Memory B cell (primary cell): ENCODE results near the gene ALK.

Experiments used
- ATAC-seq: fragments of 150-1000 bp; cut with Tn5 transposase; 2 replicates; pipeline ENCODE4 v1.10.0; 2021; ENCODE audit warnings: low read depth, mild to moderate bottlenecking, moderate library complexity
- DNase-seq, 2 donors: peaks; one replicate each; pipeline ENCODE4 v3.0.0; 2022; ENCODE audit warnings: low spot score in 2 of 2
- H3K27ac Mint-ChIP-seq: one replicate; pipeline ENCODE4 v1.8.0; 2022; ENCODE audit warnings: mild to moderate bottlenecking, moderate library complexity, mixed read lengths
- H3K27me3 Mint-ChIP-seq: one replicate; pipeline ENCODE4 v1.8.0; 2022; ENCODE audit warnings: mixed read lengths
- H3K36me3 Mint-ChIP-seq: one replicate; pipeline ENCODE4 v1.8.0; 2022; ENCODE audit warnings: mild to moderate bottlenecking, mixed read lengths
- H3K4me1 Mint-ChIP-seq: one replicate; pipeline ENCODE4 v1.8.0; 2022; ENCODE audit warnings: mixed read lengths
- H3K4me3 Mint-ChIP-seq: one replicate; pipeline ENCODE4 v1.8.0; 2022; ENCODE audit warnings: mild to moderate bottlenecking, moderate library complexity, mixed read lengths
- H3K9me3 Mint-ChIP-seq: one replicate; pipeline ENCODE4 v1.8.0; 2022; ENCODE audit warnings: mixed read lengths

The ALK gene

GRCh38 chr2:29162204-29162928, 759.0 kb downstream of the ALK start:
- DNase-seq (no peak), ATAC-seq (no peak)
- Mint-ChIP-seq H3K9me3 (no peaks in the 10 kb centered on the region), H3K27me3 (no peaks in the 10 kb centered on the region), H3K4me3 (no peak overlapping the region), H3K27ac (no peak overlapping the region), H3K4me1 (peaks cover 8% of the 10 kb centered on the region), H3K36me3 (peaks cover 9% of the 10 kb centered on the region)

GRCh38 chr2:29160184-29160583, 761.2 kb downstream of the ALK start:
- ATAC-seq = no peak
- Mint-ChIP-seq H3K27ac (no peak overlapping the region), H3K4me1 (peaks cover 2% of the 10 kb centered on the region), H3K9me3 (no peaks in the 10 kb centered on the region), H3K36me3 (peaks cover 11% of the 10 kb centered on the region), H3K27me3 (no peaks in the 10 kb centered on the region), H3K4me3 (no peak overlapping the region)
- DNase-seq = no peak

GRCh38 chr2:29159125-29159524, 762.3 kb downstream of the ALK start:
- DNase-seq (no peak), ATAC-seq (no peak)
- peaks cover 11% of the 10 kb centered on the region for H3K36me3 Mint-ChIP-seq
- no peak overlapping the region for H3K4me3 Mint-ChIP-seq
- H3K27ac Mint-ChIP-seq = no peak overlapping the region
- no peaks in the 10 kb centered on the region for H3K27me3 Mint-ChIP-seq
- peaks cover 2% of the 10 kb centered on the region for H3K4me1 Mint-ChIP-seq
- no peaks in the 10 kb centered on the region for H3K9me3 Mint-ChIP-seq

GRCh38 chr2:29157131-29157530, 764.3 kb downstream of the ALK start:
- Mint-ChIP-seq H3K4me1 (no peaks in the 10 kb centered on the region), H3K27me3 (no peaks in the 10 kb centered on the region), H3K4me3 (no peak overlapping the region), H3K27ac (no peak overlapping the region), H3K9me3 (no peaks in the 10 kb centered on the region), H3K36me3 (peaks cover 14% of the 10 kb centered on the region)
- ATAC-seq (no peak), DNase-seq (no peak)

GRCh38 chr2:29155578-29155977, 765.8 kb downstream of the ALK start:
- Mint-ChIP-seq H3K36me3 (peaks cover 17% of the 10 kb centered on the region), H3K4me3 (no peak overlapping the region), H3K9me3 (no peaks in the 10 kb centered on the region), H3K27ac (no peak overlapping the region), H3K27me3 (no peaks in the 10 kb centered on the region), H3K4me1 (no peaks in the 10 kb centered on the region)
- DNase-seq (no peak), ATAC-seq (no peak)

- Mint-ChIP-seq H3K27ac (no peak overlapping the region), H3K9me3 (no peaks in the 10 kb centered on the region), H3K27me3 (no peaks in the 10 kb centered on the region), H3K36me3 (peaks cover 15% of the 10 kb centered on the region), H3K4me3 (no peak overlapping the region), H3K4me1 (no peaks in the 10 kb centered on the region)
- ATAC-seq (no peak), DNase-seq (no peak)
These were observed 766.8 kb downstream of the ALK start for GRCh38 chr2:29154610-29155009.

- H3K4me1 Mint-ChIP-seq = no peaks in the 10 kb centered on the region
- H3K4me3 Mint-ChIP-seq = no peak overlapping the region
- DNase-seq (no peak), ATAC-seq (no peak)
- H3K27me3 Mint-ChIP-seq = no peaks in the 10 kb centered on the region
- no peaks in the 10 kb centered on the region for H3K9me3 Mint-ChIP-seq
- H3K36me3 Mint-ChIP-seq = peaks cover 19% of the 10 kb centered on the region
- H3K27ac Mint-ChIP-seq = no peak overlapping the region
These were observed 773.4 kb downstream of the ALK start for GRCh38 chr2:29147963-29148362.

GRCh38 chr2:29146197-29146596, 775.2 kb downstream of the ALK start:
- Mint-ChIP-seq H3K27me3 (no peaks in the 10 kb centered on the region), H3K36me3 (peaks cover 21% of the 10 kb centered on the region)

GRCh38 chr2:29143657-29144056, 777.7 kb downstream of the ALK start:
- Mint-ChIP-seq H3K4me3 (no peak overlapping the region), H3K9me3 (peaks cover 3% of the 10 kb centered on the region), H3K4me1 (peaks cover 10% of the 10 kb centered on the region), H3K27me3 (no peaks in the 10 kb centered on the region), H3K27ac (no peak overlapping the region), H3K36me3 (peaks cover 36% of the 10 kb centered on the region)
- DNase-seq (no peak), ATAC-seq (no peak)

More at GRCh38 chr2:29146197-29146596, 775.2 kb downstream of the ALK start:
- no peaks in the 10 kb centered on the region for H3K9me3 Mint-ChIP-seq
- no peak overlapping the region for H3K4me3 Mint-ChIP-seq
- DNase-seq (no peak), ATAC-seq (no peak)
- H3K27ac Mint-ChIP-seq = no peak overlapping the region
- H3K4me1 Mint-ChIP-seq = peaks cover 4% of the 10 kb centered on the region
